Body of pancreas (tissue), 4 donors: ENCODE measurements around the gene EPHX1.

ENCODE experiments used
- POLR2A ChIP-seq, 3 donors: fragments of 450-650 bp; IDR thresholded peaks; one replicate each; pipeline ENCODE4 v1.6.1; 2016; ENCODE audit warnings: antibody characterized with exemption in 3 of 3, mild to moderate bottlenecking in 2 of 3
- TF ChIP-seq, protein P1 (sequence below), 7 experiments: fragments of 450-650 bp in 4 of 7; fragments of 200-600 bp in 3 of 7; sonication (generic) in 3 of 7; IDR thresholded peaks; one replicate each; pipeline ENCODE4 v1.5.1; 2016 to 2019; ENCODE audit warnings: antibody characterized with exemption in 7 of 7

DNA sequence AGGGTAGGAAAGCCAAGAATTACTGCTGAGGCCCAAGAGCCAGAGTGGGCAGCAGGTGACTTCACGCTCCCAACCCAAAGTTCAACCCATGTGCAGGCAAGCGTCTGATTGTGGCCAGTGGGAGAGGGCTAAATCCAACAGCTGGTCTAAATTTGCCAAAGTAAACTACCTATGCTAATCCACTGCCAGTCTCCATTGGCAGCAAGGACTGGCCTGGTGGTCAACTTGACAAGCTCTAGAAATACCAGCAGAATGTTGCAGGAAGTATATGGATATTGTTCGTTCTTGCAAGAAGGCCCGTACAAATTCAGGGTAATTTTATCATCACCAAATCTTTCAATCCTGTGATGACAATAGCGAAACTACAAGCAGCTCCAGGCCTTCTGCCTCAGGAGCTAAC, 70.7 kb downstream of the EPHX1 start:
- TF ChIP-seq, protein P1, sequence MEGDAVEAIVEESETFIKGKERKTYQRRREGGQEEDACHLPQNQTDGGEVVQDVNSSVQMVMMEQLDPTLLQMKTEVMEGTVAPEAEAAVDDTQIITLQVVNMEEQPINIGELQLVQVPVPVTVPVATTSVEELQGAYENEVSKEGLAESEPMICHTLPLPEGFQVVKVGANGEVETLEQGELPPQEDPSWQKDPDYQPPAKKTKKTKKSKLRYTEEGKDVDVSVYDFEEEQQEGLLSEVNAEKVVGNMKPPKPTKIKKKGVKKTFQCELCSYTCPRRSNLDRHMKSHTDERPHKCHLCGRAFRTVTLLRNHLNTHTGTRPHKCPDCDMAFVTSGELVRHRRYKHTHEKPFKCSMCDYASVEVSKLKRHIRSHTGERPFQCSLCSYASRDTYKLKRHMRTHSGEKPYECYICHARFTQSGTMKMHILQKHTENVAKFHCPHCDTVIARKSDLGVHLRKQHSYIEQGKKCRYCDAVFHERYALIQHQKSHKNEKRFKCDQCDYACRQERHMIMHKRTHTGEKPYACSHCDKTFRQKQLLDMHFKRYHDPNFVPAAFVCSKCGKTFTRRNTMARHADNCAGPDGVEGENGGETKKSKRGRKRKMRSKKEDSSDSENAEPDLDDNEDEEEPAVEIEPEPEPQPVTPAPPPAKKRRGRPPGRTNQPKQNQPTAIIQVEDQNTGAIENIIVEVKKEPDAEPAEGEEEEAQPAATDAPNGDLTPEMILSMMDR (IDR thresholded peaks at IDR 0.05) = peak in 1 of 7 experiments; percentile 4
- TF ChIP-seq POLR2A (IDR thresholded peaks at IDR 0.05) = no peak
